A673 (cell line): Measurements from ENCODE around the gene LGMN.

Experiments
- CTCF ChIP-seq: fragments of 300-800, 200-600 bp; sonication (generic); conservative IDR thresholded peaks from 2 replicates; pipeline ENCODE4 v1.5.1; 2017; ENCODE audit warnings: low read depth, mild to moderate bottlenecking, antibody characterized with exemption, low read length, moderate library complexity, mixed read lengths
- EZH2 ChIP-seq: fragments of 200-600 bp; sonication (generic); IDR thresholded peaks from 2 replicates; pipeline ENCODE4 v1.6.1; 2017; ENCODE audit warnings: borderline replicate concordance, low read depth, mild to moderate bottlenecking, mixed read lengths, antibody characterized with exemption, low read length; ENCODE audit not compliant: poor library complexity, severe bottlenecking

- TF ChIP-seq CTCF (no peak), EZH2 (no peak)
These were observed 71.2 kb downstream of the LGMN start for GRCh38 chr14:92677087-92677668.
